Left lobe of liver (tissue), 2 donors: ENCODE measurements around the gene STK25. TPM values are rescaled to one million over a fixed set of nuclear protein-coding genes. Genes with fewer than 3 reads are reported as not detected.
"Not testable (repeated sequence)": the region's sequence is repeated elsewhere in the genome, so short reads cannot be mapped to it uniquely, and the experiment has no call there.

ENCODE experiments used
- ATAC-seq: fragments of 200-7000 bp; cut with Tn5 transposase; one replicate; pipeline ENCODE4 v1.9.1; 2020; ENCODE audit warnings: mild to moderate bottlenecking, moderate library complexity
- DNase-seq: peaks from one replicate; pipeline ENCODE4 v3.0.0-alpha.2; 2020; ENCODE audit warnings: low spot score
- total RNA-seq: library from RNA; stranded (reverse); gene quantifications from one replicate; pipeline ENCODE4 v1.2.1, GENCODE V29; 2021
- donor health status: DM: no; HTN: no; CAD: no; lungs with moderate emphysema.
- donor health status: DM: no; HTN: yes; CAD: no.

The STK25 gene
- total RNA-seq, 1 donor from 2014 or later: 65.5 TPM

GRCh38 chr2:241469746-241470145 lies 38.6 kb downstream of the STK25 start:
- ATAC-seq: no peak
- no peak for DNase-seq

- ATAC-seq (no peak), DNase-seq (no peak)
These were observed 40.0 kb downstream of the STK25 start for GRCh38 chr2:241468476-241468781.

- ATAC-seq (no peak), DNase-seq (no peak)
These were observed 40.5 kb downstream of the STK25 start for GRCh38 chr2:241467777-241468475.

GRCh38 chr2:241466230-241466629 lies 42.2 kb downstream of the STK25 start:
- DNase-seq (no peak), ATAC-seq (no peak)

GRCh38 chr2:241465543-241465942 lies 42.8 kb downstream of the STK25 start:
- no peak for DNase-seq
- ATAC-seq: no peak

- DNase-seq: no peak
- no peak for ATAC-seq
These were observed 44.9 kb downstream of the STK25 start for GRCh38 chr2:241463276-241464135.

- no peak for DNase-seq
- ATAC-seq: peak; percentile 13
These were observed 46.4 kb downstream of the STK25 start for GRCh38 chr2:241461693-241462677.

GRCh38 chr2:241460631-241461030 lies 47.8 kb downstream of the STK25 start:
- ATAC-seq (peak; percentile 18), DNase-seq (no peak)

GRCh38 chr2:241459520-241459919 lies 48.9 kb downstream of the STK25 start:
- no peak for ATAC-seq
- DNase-seq: no peak

GRCh38 chr2:241458687-241459086 lies 49.7 kb downstream of the STK25 start:
- ATAC-seq (no peak), DNase-seq (no peak)

GRCh38 chr2:241456546-241456945 lies 51.8 kb downstream of the STK25 start:
- no peak for DNase-seq
- ATAC-seq: no peak

GRCh38 chr2:241454837-241455485 lies 53.4 kb downstream of the STK25 start:
- no peak for DNase-seq
- ATAC-seq: no peak

GRCh38 chr2:241453919-241454318 lies 54.5 kb downstream of the STK25 start:
- not testable (repeated sequence) for DNase-seq, ATAC-seq

GRCh38 chr2:241451840-241452506 lies 56.4 kb downstream of the STK25 start:
- no peak for DNase-seq
- ATAC-seq: no peak

GRCh38 chr2:241450092-241450491 lies 58.3 kb downstream of the STK25 start:
- not testable (repeated sequence) for DNase-seq, ATAC-seq

GRCh38 chr2:241445426-241445825 lies 63.0 kb downstream of the STK25 start:
- no peak for DNase-seq
- no peak for ATAC-seq

- no peak for ATAC-seq
- DNase-seq: no peak
These were observed 64.7 kb downstream of the STK25 start for GRCh38 chr2:241443486-241444223.
